Measurements from ENCODE around the gene SMIM32.

GRCh38 chr5:136198453-136198852 is 5.5 kb upstream of the SMIM32 start:
- TF ChIP-seq CTCF (IDR thresholded peaks at IDR 0.05; ENCODE audit: low read depth, low read length, poor library complexity, severe bottlenecking), result no peak
- no peak for TF ChIP-seq EZH2phosphoT487 (IDR thresholded peaks at IDR 0.05; ENCODE audit: borderline replicate concordance, low read length)

Data from DOHH2 (cell line).